ENCODE data around the gene PLRG1. TPM values are rescaled to one million over a fixed set of nuclear protein-coding genes. Genes with fewer than 3 reads are reported as not detected.
"Not testable (repeated sequence)": the region's sequence is repeated elsewhere in the genome, so short reads cannot be mapped to it uniquely, and the experiment has no call there.

The PLRG1 gene
- total RNA-seq, result 10 to 100 TPM; 21.1 to 30.1 TPM

DNA sequence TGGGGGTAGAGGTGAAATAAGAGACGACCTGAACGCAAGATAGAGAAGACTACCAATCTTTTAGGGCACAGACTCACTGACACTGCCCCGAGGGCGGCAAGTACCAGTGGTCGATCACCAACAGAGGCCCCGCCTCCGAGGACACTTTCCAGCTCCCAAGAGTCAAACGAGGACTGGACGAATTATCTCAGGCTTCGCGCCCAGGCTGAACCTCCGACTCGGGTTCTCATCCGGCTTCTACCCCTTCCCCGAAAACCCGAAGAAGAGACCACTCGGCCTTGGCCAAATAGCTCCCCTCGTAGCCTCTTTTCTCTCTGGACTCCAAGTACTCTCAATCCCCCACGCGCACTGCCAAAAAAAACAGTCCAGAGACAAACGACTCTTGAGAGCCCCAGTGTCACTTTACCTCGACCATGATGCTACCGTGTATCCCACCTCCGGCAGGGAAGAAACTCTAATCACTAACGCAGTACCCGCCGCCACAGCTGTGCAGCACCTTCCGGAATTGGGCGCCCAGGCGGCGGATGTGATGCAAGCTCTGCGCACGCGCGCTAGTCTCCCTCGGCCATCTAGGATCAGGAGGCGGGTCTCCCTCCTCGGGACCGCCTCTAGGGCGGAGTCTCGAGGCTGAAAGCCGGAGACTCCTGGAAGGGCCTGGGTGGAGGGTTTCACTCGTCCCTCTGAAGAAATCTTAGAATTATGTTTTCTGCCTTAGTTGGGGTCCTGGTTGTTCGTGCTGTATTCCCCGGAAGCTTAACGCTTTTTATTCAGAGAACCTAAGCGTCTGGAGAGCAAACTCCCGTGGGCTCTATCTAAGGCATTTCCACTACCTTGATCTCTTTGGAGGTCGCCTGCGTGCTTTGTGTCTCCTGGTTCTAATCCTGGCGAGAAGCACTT, at the start of gene PLRG1:
TSS of gene PLRG1 (minus strand) at position 507 of the 897 bp plus-strand sequence. CDS start at position 415, 92 bp downstream.
- peak; percentile 95 for DNase-seq (ENCODE audit: low spot score)
- peak within 1 kb of the TSS; percentile 63 to 76 for H3K4me3 ChIP-seq
- no peaks in the 10 kb centered on the region for H3K9me3 ChIP-seq
- peaks cover 0 to 15% of the 10 kb centered on the region in 2 donors for H3K4me1 ChIP-seq
- H3K36me3 ChIP-seq, result peaks cover 21% of the 10 kb centered on the region
- peak within 1 kb of the TSS; percentile 75 to 87 for H3K27ac ChIP-seq
- TF ChIP-seq, protein P1, sequence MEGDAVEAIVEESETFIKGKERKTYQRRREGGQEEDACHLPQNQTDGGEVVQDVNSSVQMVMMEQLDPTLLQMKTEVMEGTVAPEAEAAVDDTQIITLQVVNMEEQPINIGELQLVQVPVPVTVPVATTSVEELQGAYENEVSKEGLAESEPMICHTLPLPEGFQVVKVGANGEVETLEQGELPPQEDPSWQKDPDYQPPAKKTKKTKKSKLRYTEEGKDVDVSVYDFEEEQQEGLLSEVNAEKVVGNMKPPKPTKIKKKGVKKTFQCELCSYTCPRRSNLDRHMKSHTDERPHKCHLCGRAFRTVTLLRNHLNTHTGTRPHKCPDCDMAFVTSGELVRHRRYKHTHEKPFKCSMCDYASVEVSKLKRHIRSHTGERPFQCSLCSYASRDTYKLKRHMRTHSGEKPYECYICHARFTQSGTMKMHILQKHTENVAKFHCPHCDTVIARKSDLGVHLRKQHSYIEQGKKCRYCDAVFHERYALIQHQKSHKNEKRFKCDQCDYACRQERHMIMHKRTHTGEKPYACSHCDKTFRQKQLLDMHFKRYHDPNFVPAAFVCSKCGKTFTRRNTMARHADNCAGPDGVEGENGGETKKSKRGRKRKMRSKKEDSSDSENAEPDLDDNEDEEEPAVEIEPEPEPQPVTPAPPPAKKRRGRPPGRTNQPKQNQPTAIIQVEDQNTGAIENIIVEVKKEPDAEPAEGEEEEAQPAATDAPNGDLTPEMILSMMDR (IDR thresholded peaks at IDR 0.05), result peak in 1 of 2 donors; percentile 63
- H3K27me3 ChIP-seq, result no peaks in the 10 kb centered on the region

DNA sequence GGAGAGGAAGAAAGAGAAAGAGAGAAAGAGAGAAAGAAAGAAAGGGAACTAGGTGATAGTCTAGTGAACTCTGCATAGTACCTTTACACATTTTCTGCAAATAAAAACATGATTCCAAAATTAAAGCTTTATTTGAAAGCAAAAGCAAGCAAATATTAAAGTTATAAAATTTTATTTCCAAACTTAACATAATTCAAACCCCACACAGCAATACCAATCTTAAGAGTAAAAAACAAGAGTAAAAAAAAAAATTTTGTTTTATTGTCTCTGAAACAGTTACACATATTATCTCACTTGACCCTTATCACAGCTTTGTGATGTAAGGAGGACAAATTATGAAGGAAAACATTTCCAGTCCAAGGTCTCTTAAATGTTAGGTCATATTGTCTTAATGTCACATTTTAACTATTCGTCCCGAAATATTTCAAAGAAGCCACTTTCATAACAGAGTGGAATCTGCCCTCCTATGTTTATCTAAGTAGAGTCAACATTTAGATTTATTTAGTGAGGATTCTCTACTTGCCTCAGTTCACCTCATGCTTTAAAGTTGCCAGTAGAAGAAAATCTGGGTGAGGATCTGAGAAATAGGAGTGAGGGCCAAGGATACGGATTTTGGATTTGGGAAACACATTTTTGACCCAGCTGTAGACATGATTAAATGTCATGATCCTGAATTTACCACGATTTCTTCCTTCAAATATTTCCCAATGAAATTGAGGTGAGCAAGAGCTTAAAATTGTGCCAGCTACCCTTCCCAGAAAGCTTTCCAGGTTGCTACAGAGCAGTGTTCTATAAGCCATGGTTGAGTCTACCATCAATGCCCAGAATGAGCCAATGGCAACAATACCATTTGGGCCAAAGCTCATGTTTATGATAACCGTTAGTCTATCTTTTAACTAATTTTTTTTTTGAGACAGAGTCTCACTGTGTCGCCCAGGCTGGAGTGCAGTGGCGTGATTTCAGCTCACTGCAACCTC, 47.9 kb upstream of the PLRG1 start:
- H3K9me3 ChIP-seq, result no peaks in the 10 kb centered on the region
- no peaks in the 10 kb centered on the region for H3K27me3 ChIP-seq
- H3K27ac ChIP-seq, result no peak overlapping the region
- H3K36me3 ChIP-seq, result no peaks in the 10 kb centered on the region
- H3K4me1 ChIP-seq, result no peaks in the 10 kb centered on the region
- no peak overlapping the region for H3K4me3 ChIP-seq
- TF ChIP-seq, protein P1 (IDR thresholded peaks at IDR 0.05), result no peak
- no peak for DNase-seq (ENCODE audit: low spot score)

DNA sequence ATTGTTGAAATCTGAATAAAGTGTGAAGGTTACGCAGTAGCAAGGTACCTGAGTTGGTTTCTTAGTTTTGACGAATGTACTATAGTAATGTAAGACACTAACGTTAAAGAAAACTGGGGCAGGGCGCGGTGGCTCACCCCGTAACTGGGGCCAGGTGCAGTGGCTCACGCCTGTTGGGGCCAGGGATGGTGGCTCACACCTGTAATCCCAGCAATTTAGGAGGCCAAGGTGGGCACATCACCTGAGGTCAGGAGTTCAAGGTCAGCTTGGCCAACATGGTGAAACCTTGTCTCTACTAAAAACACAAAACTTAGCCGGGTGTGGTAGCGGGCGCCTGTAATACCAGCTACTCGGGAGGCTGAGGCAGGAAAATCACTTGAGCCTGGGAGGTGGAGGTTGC, 47.1 kb upstream of the PLRG1 start:
- H3K4me1 ChIP-seq; H3K27me3 ChIP-seq; DNase-seq (ENCODE audit: low spot score); H3K27ac ChIP-seq; H3K9me3 ChIP-seq; H3K4me3 ChIP-seq; H3K36me3 ChIP-seq: not testable (repeated sequence)

DNA sequence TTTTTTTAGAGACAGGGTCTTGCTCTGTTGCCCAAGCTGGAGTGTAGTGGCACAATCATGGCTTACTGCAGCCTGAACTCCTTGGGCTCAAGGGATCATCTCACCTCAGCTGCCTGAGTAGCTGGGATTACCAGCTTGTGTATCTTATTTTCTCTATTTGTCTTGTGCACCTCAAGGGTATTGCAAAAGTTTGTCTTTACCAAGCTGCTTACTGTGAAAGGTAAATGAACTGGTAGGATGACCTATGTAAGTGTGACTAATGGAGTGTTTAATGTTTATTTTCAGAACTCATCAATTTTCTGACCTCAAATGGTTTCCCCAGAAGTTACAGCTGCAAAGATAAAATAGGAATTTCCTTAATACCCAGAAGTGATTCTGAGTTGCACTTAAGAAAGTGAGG, 45.6 kb upstream of the PLRG1 start:
- Histone ChIP-seq H3K27me3 (no peaks in the 10 kb centered on the region), H3K9me3 (no peaks in the 10 kb centered on the region), H3K4me3 (no peak overlapping the region), H3K4me1 (no peaks in the 10 kb centered on the region), H3K36me3 (no peaks in the 10 kb centered on the region), H3K27ac (no peak overlapping the region)
- TF ChIP-seq, protein P1 (IDR thresholded peaks at IDR 0.05), result no peak
- DNase-seq (ENCODE audit: low spot score), result no peak

GRCh38 chr4:154594343-154594742, 44.1 kb upstream of the PLRG1 start:
- H3K27ac ChIP-seq; H3K4me1 ChIP-seq; H3K4me3 ChIP-seq; H3K27me3 ChIP-seq; H3K36me3 ChIP-seq; H3K9me3 ChIP-seq; DNase-seq (ENCODE audit: low spot score): not testable (repeated sequence)

GRCh38 chr4:154593868-154594267, 43.7 kb upstream of the PLRG1 start:
- H3K9me3 ChIP-seq, result no peaks in the 10 kb centered on the region
- H3K36me3 ChIP-seq, result no peaks in the 10 kb centered on the region
- no peak overlapping the region for H3K27ac ChIP-seq
- no peaks in the 10 kb centered on the region for H3K4me1 ChIP-seq
- TF ChIP-seq, protein P1 (IDR thresholded peaks at IDR 0.05), result no peak
- no peak overlapping the region for H3K4me3 ChIP-seq
- no peaks in the 10 kb centered on the region for H3K27me3 ChIP-seq
- no peak for DNase-seq (ENCODE audit: low spot score)

Measured in right atrium auricular region (tissue), 2 donors.